ENCODE data around the gene CIPC.

DNA sequence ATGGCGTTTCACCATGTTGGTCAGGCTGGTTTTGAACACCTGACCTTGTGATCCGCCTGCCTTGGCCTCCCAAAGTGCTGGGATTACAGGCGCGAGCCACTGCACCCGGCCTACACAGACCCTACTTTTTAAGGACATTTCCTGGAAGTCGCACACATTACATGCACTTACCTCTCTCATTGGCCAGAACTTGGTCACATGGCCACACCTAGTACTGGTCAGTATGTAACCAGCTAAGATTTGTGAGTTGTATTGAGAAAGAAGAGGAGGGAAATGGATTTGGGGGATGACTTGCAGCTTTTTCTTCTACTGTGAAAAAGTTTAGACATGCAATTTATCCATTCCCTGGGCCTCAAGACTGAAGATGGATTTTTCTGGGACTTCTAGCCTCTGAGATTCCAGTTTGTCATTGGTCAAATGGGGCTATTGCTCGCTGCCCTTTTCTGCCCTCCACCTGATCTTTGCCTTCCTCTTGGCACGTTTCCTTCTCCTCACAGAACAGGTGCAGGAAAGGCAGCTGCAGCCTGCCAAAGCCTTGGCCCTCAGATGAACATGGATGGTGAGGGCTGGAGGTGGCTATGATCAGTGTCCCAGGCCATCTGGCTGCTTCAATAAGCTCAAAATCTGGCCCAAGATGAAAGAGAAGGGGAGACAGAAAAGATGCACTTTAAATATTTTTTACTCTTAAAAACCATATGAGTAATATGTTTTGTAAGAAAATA lies 50.6 kb downstream of the CIPC start:
- TF ChIP-seq CTCF (conservative IDR thresholded peaks at IDR 0.05; ENCODE audit: low read depth, low read length) (no peak), EZH2 (IDR thresholded peaks at IDR 0.05; ENCODE audit: low read length, unreplicated experiment) (no peak), EZH2phosphoT487 (IDR thresholded peaks at IDR 0.05; ENCODE audit: borderline replicate concordance, low read length) (no peak)
